A549 (cell line): Measurements from ENCODE around the gene IGSF23. TPM values are rescaled to one million over a fixed set of nuclear protein-coding genes. Genes with fewer than 3 reads are reported as not detected.

Experiments used
- ATAC-seq, 2 experiments: fragments of 200-7000 bp in 1 of 2; fragments of >200 bp in 1 of 2; cut with Nextera tagmentation in 1 of 2; cut with Tn5 transposase in 1 of 2; 3 replicates each; pipeline versions ENCODE4 v1.8.0 to v1.9.1; 2018 to 2020; ENCODE audit warnings: mild to moderate bottlenecking in 1 of 2, moderate library complexity in 1 of 2
- CTCF ChIA-PET: fragments of 300-600 bp; sonication (Branson Sonifier 250); formaldehyde crosslinking; extraction: SDS; loops from one replicate; lab custom pipeline; 2021; ENCODE audit warnings: antibody characterized with exemption, inconsistent platforms; lab: Yijun Ruan, JAX
- POLR2A ChIA-PET: fragments of 350-600 bp; formaldehyde crosslinking; extraction: SDS; loops from one replicate; lab custom pipeline; 2021; ENCODE audit warnings: antibody characterized with exemption, inconsistent platforms; lab: Yijun Ruan, JAX
- DNase-seq, 2 experiments: peaks; one replicate each; pipeline versions ENCODE4 v3.0.0 to v3.0.0-alpha.2; 2011 to 2016; ENCODE audit warnings: low read depth in 1 of 2, low spot score in 1 of 2
- FAIRE-seq: peaks from 2 replicates; lab custom pipeline; 2011; peaks lifted over from hg19 to GRCh38; lab: Jason Lieb, UNC
- H3K27ac ChIP-seq, 2 experiments: fragments of >200 bp; sonication (Bioruptor Twin); formaldehyde crosslinking; 3 replicates each; pipeline ENCODE4 v1.5.1; 2016 to 2017
- H3K4me1 ChIP-seq: fragments of >200 bp; sonication (Bioruptor Twin); formaldehyde crosslinking; 3 replicates; pipeline ENCODE4 v1.6.1; 2016
- H3K4me2 ChIP-seq: fragments of >200 bp; sonication (Bioruptor Twin); formaldehyde crosslinking; 3 replicates; pipeline ENCODE4 v1.6.1; 2016
- H3K4me3 ChIP-seq: fragments of >200 bp; sonication (Bioruptor Twin); formaldehyde crosslinking; 3 replicates; pipeline ENCODE4 v1.5.1; 2016
- H3K9me3 ChIP-seq: fragments of >200 bp; sonication (Bioruptor Twin); formaldehyde crosslinking; 3 replicates; pipeline ENCODE4 v1.6.1; 2016
- BHLHE40 ChIP-seq: IDR thresholded peaks from 2 replicates; pipeline ENCODE4 v1.6.1; 2012; ENCODE audit warnings: low read depth, low read length, inconsistent platforms
- CHD4 ChIP-seq: fragments of 200-600 bp; sonication (generic); IDR thresholded peaks from 2 replicates; pipeline ENCODE4 v1.6.1; 2016; ENCODE audit warnings: antibody characterized with exemption, mild to moderate bottlenecking, borderline replicate concordance
- E2F6 ChIP-seq: IDR thresholded peaks from 2 replicates; pipeline ENCODE4 v1.6.1; 2012; ENCODE audit warnings: low read depth, borderline replicate concordance
- EHF ChIP-seq: fragments of 250-450 bp; sonication (Bioruptor Pico); IDR thresholded peaks from 2 replicates; pipeline ENCODE4 v1.5.0; 2020; ENCODE audit warnings: mild to moderate bottlenecking
- EHMT2 ChIP-seq: fragments of 200-600 bp; sonication (generic); IDR thresholded peaks from 2 replicates; pipeline ENCODE4 v1.6.1; 2016; ENCODE audit warnings: antibody characterized with exemption, low read depth, mild to moderate bottlenecking, moderate library complexity
- FOSL2 ChIP-seq, 2 experiments: fragments of 450-650 bp in 1 of 2; fragments of >200 bp in 1 of 2; sonication (Bioruptor Twin) in 1 of 2; formaldehyde crosslinking; IDR thresholded peaks; 2 replicates each; pipeline versions ENCODE4 v1.5.0 to v1.6.1; 2016 to 2020; ENCODE audit warnings: mild to moderate bottlenecking in 1 of 2, moderate library complexity in 1 of 2
- FOXS1 ChIP-seq: fragments of 250-450 bp; sonication (Bioruptor Pico); IDR thresholded peaks from 2 replicates; pipeline ENCODE4 v1.5.0; 2020; ENCODE audit warnings: mild to moderate bottlenecking, moderate library complexity
- GATA3 ChIP-seq: IDR thresholded peaks from 2 replicates; pipeline ENCODE4 v1.6.1; 2012; ENCODE audit warnings: borderline replicate concordance
- HEYL ChIP-seq: fragments of 250-450 bp; sonication (Bioruptor Pico); IDR thresholded peaks from 2 replicates; pipeline ENCODE4 v1.8.0; 2021; ENCODE audit warnings: mild to moderate bottlenecking, moderate library complexity
- JUNB ChIP-seq: fragments of >200 bp; sonication (Bioruptor Twin); formaldehyde crosslinking; IDR thresholded peaks from 2 replicates; pipeline ENCODE4 v1.6.1; 2016
- KDM1A ChIP-seq: fragments of 200-600 bp; sonication (generic); IDR thresholded peaks from 2 replicates; pipeline ENCODE4 v1.6.1; 2016; ENCODE audit warnings: low read depth, mild to moderate bottlenecking
- MAFK ChIP-seq: fragments of 450-650 bp; IDR thresholded peaks from 2 replicates; pipeline ENCODE4 v1.6.1; 2014; ENCODE audit not compliant: partially characterized antibody
- MAZ ChIP-seq: fragments of 150-350 bp; IDR thresholded peaks from 2 replicates; pipeline ENCODE4 v1.6.1; 2014; ENCODE audit warnings: antibody characterized with exemption, low read depth, low read length, borderline replicate concordance
- PHF8 ChIP-seq: fragments of 200-600 bp; sonication (generic); IDR thresholded peaks from 2 replicates; pipeline ENCODE4 v1.6.1; 2016; ENCODE audit warnings: low read depth, mild to moderate bottlenecking, antibody characterized with exemption, moderate library complexity, borderline replicate concordance
- POLR2A ChIP-seq: IDR thresholded peaks from 2 replicates; pipeline ENCODE4 v1.6.1; 2012; ENCODE audit warnings: mild to moderate bottlenecking, low read length
- POLR2AphosphoS2 ChIP-seq: conservative IDR thresholded peaks from 2 replicates; pipeline ENCODE4 v1.6.1; 2012; ENCODE audit warnings: low read length, improper control_type of control experiment, inconsistent platforms
- TFCP2L1 ChIP-seq: fragments of 250-450 bp; sonication (Bioruptor Pico); IDR thresholded peaks from 2 replicates; pipeline ENCODE4 v1.5.0; 2021; ENCODE audit warnings: mild to moderate bottlenecking
- TP53 ChIP-seq: fragments of 250-450 bp; sonication (Bioruptor Pico); IDR thresholded peaks from 2 replicates; pipeline ENCODE4 v1.5.0; 2021; ENCODE audit warnings: mild to moderate bottlenecking, moderate library complexity
- ZFP36 ChIP-seq: fragments of 450-650 bp; IDR thresholded peaks from 2 replicates; pipeline ENCODE4 v1.6.1; 2014; ENCODE audit warnings: borderline replicate concordance; ENCODE audit not compliant: partially characterized antibody
- ZNF302 ChIP-seq: fragments of 250-450 bp; sonication (Bioruptor Pico); IDR thresholded peaks from 2 replicates; pipeline ENCODE4 v1.9.0; 2021; ENCODE audit warnings: inconsistent platforms, mild to moderate bottlenecking, moderate library complexity
- WGBS: methylation state at CpG from one replicate; pipeline ENCODE4 v1.1.6; 2017; ENCODE audit errors: missing lambda C conversion rate; 5-methylcytosine and 5-hydroxymethylcytosine counted together
- polyA plus RNA-seq, 4 experiments: library from polyadenylated mRNA; depleted of rRNA in 3 of 4; stranded (reverse); fragments of >200 nt; fragmentation: RNase III in 1 of 4; extraction: RNeasy Plus Mini Kit Qiagen cat#74134 plus additional on column Dnase treatment in 1 of 4; gene quantifications; 2 replicates in 3 of 4; 3 replicates in 1 of 4; pipeline ENCODE4 v1.2.3, GENCODE V29; 2011 to 2017
- TF ChIP-seq, protein P1 (sequence below): fragments of >200 bp; sonication (Bioruptor Twin); formaldehyde crosslinking; IDR thresholded peaks from 3 replicates; pipeline ENCODE4 v1.5.1; 2016
- TF ChIP-seq, protein P2 (sequence below): fragments of 200-600 bp; sonication (generic); IDR thresholded peaks from 2 replicates; pipeline ENCODE4 v1.6.1; 2016; ENCODE audit warnings: antibody characterized with exemption, mild to moderate bottlenecking, moderate library complexity
- TF ChIP-seq, protein P3 (sequence below): fragments of 250-450 bp; sonication (Bioruptor Pico); IDR thresholded peaks from 2 replicates; pipeline ENCODE4 v1.5.0; 2020; ENCODE audit warnings: low read depth, mild to moderate bottlenecking, moderate library complexity

IGSF23 gene
- polyA plus RNA-seq, 2 of the 4 experiments (the other 2 are of a cell fraction): 0.14 to 0.35 TPM

DNA sequence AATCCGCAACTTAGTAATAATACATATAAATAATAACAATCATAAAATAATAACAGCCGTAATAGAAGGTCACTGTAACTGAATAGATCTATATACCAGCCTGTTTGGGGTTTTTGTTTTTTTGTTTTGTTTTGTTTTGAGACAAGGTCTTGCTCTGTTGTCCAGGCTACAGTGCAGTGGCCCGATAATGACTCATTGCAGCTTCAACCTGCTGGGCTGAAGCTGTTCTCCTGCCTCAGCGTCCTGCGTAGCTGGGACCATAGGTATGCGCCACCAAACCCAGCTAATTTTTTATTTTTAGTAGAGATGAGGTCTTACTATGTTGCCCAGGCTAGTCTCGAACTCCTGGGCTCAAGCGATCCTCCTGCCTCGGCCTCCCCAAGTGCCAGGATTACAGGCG is 950 bp downstream of the IGSF23 start:
- TF ChIP-seq, protein P1, sequence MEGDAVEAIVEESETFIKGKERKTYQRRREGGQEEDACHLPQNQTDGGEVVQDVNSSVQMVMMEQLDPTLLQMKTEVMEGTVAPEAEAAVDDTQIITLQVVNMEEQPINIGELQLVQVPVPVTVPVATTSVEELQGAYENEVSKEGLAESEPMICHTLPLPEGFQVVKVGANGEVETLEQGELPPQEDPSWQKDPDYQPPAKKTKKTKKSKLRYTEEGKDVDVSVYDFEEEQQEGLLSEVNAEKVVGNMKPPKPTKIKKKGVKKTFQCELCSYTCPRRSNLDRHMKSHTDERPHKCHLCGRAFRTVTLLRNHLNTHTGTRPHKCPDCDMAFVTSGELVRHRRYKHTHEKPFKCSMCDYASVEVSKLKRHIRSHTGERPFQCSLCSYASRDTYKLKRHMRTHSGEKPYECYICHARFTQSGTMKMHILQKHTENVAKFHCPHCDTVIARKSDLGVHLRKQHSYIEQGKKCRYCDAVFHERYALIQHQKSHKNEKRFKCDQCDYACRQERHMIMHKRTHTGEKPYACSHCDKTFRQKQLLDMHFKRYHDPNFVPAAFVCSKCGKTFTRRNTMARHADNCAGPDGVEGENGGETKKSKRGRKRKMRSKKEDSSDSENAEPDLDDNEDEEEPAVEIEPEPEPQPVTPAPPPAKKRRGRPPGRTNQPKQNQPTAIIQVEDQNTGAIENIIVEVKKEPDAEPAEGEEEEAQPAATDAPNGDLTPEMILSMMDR: no peak
- TF ChIP-seq TFCP2L1 (CRISPR knock-in tag) (no peak), JUNB (no peak), EHF (CRISPR knock-in tag) (no peak), PHF8 (no peak), TP53 (CRISPR knock-in tag) (no peak), E2F6 (no peak), CHD4 (no peak), FOSL2 (IDR thresholded peaks at IDR 0.05) (no peak), FOSL2 (CRISPR knock-in tag; IDR thresholded peaks at IDR 0.05) (no peak), POLR2A (no peak), FOXS1 (CRISPR knock-in tag) (no peak), HEYL (CRISPR knock-in tag) (no peak), MAZ (no peak), BHLHE40 (no peak), POLR2AphosphoS2 (no peak)
- TF ChIP-seq, protein P2, sequence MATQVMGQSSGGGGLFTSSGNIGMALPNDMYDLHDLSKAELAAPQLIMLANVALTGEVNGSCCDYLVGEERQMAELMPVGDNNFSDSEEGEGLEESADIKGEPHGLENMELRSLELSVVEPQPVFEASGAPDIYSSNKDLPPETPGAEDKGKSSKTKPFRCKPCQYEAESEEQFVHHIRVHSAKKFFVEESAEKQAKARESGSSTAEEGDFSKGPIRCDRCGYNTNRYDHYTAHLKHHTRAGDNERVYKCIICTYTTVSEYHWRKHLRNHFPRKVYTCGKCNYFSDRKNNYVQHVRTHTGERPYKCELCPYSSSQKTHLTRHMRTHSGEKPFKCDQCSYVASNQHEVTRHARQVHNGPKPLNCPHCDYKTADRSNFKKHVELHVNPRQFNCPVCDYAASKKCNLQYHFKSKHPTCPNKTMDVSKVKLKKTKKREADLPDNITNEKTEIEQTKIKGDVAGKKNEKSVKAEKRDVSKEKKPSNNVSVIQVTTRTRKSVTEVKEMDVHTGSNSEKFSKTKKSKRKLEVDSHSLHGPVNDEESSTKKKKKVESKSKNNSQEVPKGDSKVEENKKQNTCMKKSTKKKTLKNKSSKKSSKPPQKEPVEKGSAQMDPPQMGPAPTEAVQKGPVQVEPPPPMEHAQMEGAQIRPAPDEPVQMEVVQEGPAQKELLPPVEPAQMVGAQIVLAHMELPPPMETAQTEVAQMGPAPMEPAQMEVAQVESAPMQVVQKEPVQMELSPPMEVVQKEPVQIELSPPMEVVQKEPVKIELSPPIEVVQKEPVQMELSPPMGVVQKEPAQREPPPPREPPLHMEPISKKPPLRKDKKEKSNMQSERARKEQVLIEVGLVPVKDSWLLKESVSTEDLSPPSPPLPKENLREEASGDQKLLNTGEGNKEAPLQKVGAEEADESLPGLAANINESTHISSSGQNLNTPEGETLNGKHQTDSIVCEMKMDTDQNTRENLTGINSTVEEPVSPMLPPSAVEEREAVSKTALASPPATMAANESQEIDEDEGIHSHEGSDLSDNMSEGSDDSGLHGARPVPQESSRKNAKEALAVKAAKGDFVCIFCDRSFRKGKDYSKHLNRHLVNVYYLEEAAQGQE: no peak
- TF ChIP-seq, protein P3, sequence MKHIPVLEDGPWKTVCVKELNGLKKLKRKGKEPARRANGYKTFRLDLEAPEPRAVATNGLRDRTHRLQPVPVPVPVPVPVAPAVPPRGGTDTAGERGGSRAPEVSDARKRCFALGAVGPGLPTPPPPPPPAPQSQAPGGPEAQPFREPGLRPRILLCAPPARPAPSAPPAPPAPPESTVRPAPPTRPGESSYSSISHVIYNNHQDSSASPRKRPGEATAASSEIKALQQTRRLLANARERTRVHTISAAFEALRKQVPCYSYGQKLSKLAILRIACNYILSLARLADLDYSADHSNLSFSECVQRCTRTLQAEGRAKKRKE: no peak
- H3K9me3 ChIP-seq: no peaks in the 10 kb centered on the region
- ChIA-PET POLR2A (interaction anchor here (0.6 kb wide), 1 partner anchor 944 kb away, joined by 10 read pairs; the partner anchor contains the start of gene PLAUR), CTCF (interaction anchor here (0.8 to 12.5 kb wide), 4 partner anchors 11 to 43 kb away, joined by 3 to 115 read pairs (median 53); no protein-coding TSS in a partner anchor)
- ATAC-seq (no peak), FAIRE-seq (no peak), DNase-seq (no peak)
- H3K4me3 ChIP-seq: no peak overlapping the region
- WGBS: 95% methylated on average over 10 of the region's 10 CpGs
- no peak overlapping the region for H3K27ac ChIP-seq
- no peak overlapping the region for H3K4me2 ChIP-seq
- peaks cover 25% of the 10 kb centered on the region; the same call in 2 of the 3 replicates for H3K4me1 ChIP-seq

GRCh38 chr19:44615863-44616247 is 2.5 kb downstream of the IGSF23 start:
- CTCF ChIA-PET: interaction anchor here (0.6 to 12.5 kb wide), 7 partner anchors 12 to 1207 kb away, joined by 3 to 115 read pairs (median 3); partner anchors contain the start of gene PVR
- H3K4me2 ChIP-seq: no peak overlapping the region

More at GRCh38 chr19:44615863-44616247, 2.5 kb downstream of the IGSF23 start:
- DNase-seq (no peak), ATAC-seq (no peak)
- Histone ChIP-seq H3K9me3 (no peaks in the 10 kb centered on the region), H3K4me1 (peaks cover 25% of the 10 kb centered on the region; the same call in 2 of the 3 replicates), H3K27ac (peak overlapping the region; percentile 2 to 34; a peak in 3 of 6 replicates)
- POLR2A ChIA-PET: no interaction called here
- TF ChIP-seq POLR2A (no peak), ZNF302 (CRISPR knock-in tag) (no peak), TFCP2L1 (CRISPR knock-in tag) (no peak), PHF8 (no peak), TP53 (CRISPR knock-in tag) (no peak), KDM1A (no peak), CHD4 (no peak), MAFK (no peak), EHMT2 (no peak), GATA3 (no peak), ZFP36 (no peak)
- TF ChIP-seq, all 56 proteins: peak for 0
- no peak overlapping the region for H3K4me3 ChIP-seq
- FAIRE-seq: no peak
- WGBS: 62% methylated on average over 5 of the region's 5 CpGs
